H9 (cell line): ENCODE measurements around the gene CCDC134. TPM values are rescaled to one million over a fixed set of nuclear protein-coding genes. Genes with fewer than 3 reads are reported as not detected.
"Not testable (repeated sequence)": the region's sequence is repeated elsewhere in the genome, so short reads cannot be mapped to it uniquely, and the experiment has no call there.

Experiments
- DNase-seq: peaks from one replicate; pipeline ENCODE4 v3.0.0-alpha.2; 2017
- H2AFZ ChIP-seq: one replicate; pipeline ENCODE4 v1.6.1; 2013; ENCODE audit warnings: mild to moderate bottlenecking, low read length, control low read depth, moderate library complexity
- H2AK5ac ChIP-seq: 2 replicates; pipeline ENCODE4 v1.6.1; 2013; ENCODE audit warnings: low read length, control low read depth, mixed read lengths; ENCODE audit not compliant: insufficient read length
- H2BK120ac ChIP-seq: one replicate; pipeline ENCODE4 v1.6.1; 2013; ENCODE audit warnings: low read depth, mild to moderate bottlenecking, low read length, control low read depth, inconsistent platforms; ENCODE audit not compliant: poor library complexity, severe bottlenecking
- H2BK12ac ChIP-seq: 2 replicates; pipeline ENCODE4 v1.6.1; 2013; ENCODE audit warnings: low read length, control low read depth, mixed read lengths, low read depth; ENCODE audit not compliant: insufficient read length
- H2BK15ac ChIP-seq: 2 replicates; pipeline ENCODE4 v1.6.1; 2013; ENCODE audit warnings: low read depth, low read length, control low read depth
- H2BK20ac ChIP-seq: one replicate; pipeline ENCODE4 v1.6.1; 2013; ENCODE audit warnings: low read depth, mild to moderate bottlenecking, low read length, control low read depth, inconsistent platforms; ENCODE audit not compliant: poor library complexity, severe bottlenecking
- H2BK5ac ChIP-seq: 2 replicates; pipeline ENCODE4 v1.6.1; 2013; ENCODE audit warnings: low read length, control low read depth, mixed read lengths; ENCODE audit not compliant: insufficient read length
- H3K14ac ChIP-seq: 2 replicates; pipeline ENCODE4 v1.6.1; 2013; ENCODE audit warnings: low read length, control low read depth; ENCODE audit not compliant: insufficient read depth
- H3K18ac ChIP-seq: 2 replicates; pipeline ENCODE4 v1.6.1; 2013; ENCODE audit warnings: low read depth, mild to moderate bottlenecking, mixed read lengths, low read length, control low read depth; ENCODE audit not compliant: insufficient read length
- H3K23ac ChIP-seq: 2 replicates; pipeline ENCODE4 v1.6.1; 2013; ENCODE audit warnings: low read length, control low read depth, mixed read lengths, low read depth; ENCODE audit not compliant: insufficient read length
- H3K23me2 ChIP-seq: 2 replicates; pipeline ENCODE4 v1.6.1; 2013; ENCODE audit warnings: low read depth, mild to moderate bottlenecking, mixed read lengths, low read length, control low read depth; ENCODE audit not compliant: insufficient read length, poor library complexity, severe bottlenecking
- H3K27ac ChIP-seq: 2 replicates; pipeline ENCODE4 v1.5.1; 2013; ENCODE audit warnings: low read length, control low read depth, mixed read lengths, low read depth; ENCODE audit not compliant: insufficient read length
- H3K27me3 ChIP-seq: 2 replicates; pipeline ENCODE4 v1.6.1; 2013; ENCODE audit warnings: low read length, control low read depth, inconsistent platforms; ENCODE audit not compliant: insufficient read depth
- H3K4ac ChIP-seq: 2 replicates; pipeline ENCODE4 v1.6.1; 2013; ENCODE audit warnings: low read depth, mild to moderate bottlenecking, control low read depth, inconsistent platforms, low read length, moderate library complexity
- H3K4me1 ChIP-seq: 2 replicates; pipeline ENCODE4 v1.6.1; 2013; ENCODE audit warnings: low read length, control low read depth, inconsistent platforms; ENCODE audit not compliant: insufficient read depth
- H3K4me2 ChIP-seq: 2 replicates; pipeline ENCODE4 v1.6.1; 2013; ENCODE audit warnings: low read length, control low read depth, mixed read lengths; ENCODE audit not compliant: insufficient read length, insufficient read depth
- H3K56ac ChIP-seq: 2 replicates; pipeline ENCODE4 v1.6.1; 2013; ENCODE audit warnings: low read depth, mild to moderate bottlenecking, mixed read lengths, low read length, control low read depth; ENCODE audit not compliant: insufficient read length
- H3K79me1 ChIP-seq: 2 replicates; pipeline ENCODE4 v1.6.1; 2013; ENCODE audit warnings: low read depth, mild to moderate bottlenecking, moderate library complexity, low read length, control low read depth, inconsistent platforms; ENCODE audit not compliant: insufficient read depth, poor library complexity, severe bottlenecking
- H3K79me2 ChIP-seq: 2 replicates; pipeline ENCODE4 v1.6.1; 2013; ENCODE audit warnings: low read length, control low read depth, inconsistent platforms; ENCODE audit not compliant: insufficient read depth
- H3K9ac ChIP-seq: 2 replicates; pipeline ENCODE4 v1.6.1; 2013; ENCODE audit warnings: low read length, control low read depth, mixed read lengths; ENCODE audit not compliant: insufficient read length; ENCODE audit errors: extremely low read depth
- H3K9me3 ChIP-seq: one replicate; pipeline ENCODE4 v1.6.1; 2013; ENCODE audit warnings: low read depth, low read length, inconsistent platforms; ENCODE audit not compliant: control insufficient read depth
- H3T11ph ChIP-seq: one replicate; pipeline ENCODE4 v1.6.1; 2013; ENCODE audit warnings: mild to moderate bottlenecking, low read length, control low read depth, inconsistent platforms
- H4K20me1 ChIP-seq: one replicate; pipeline ENCODE4 v1.6.1; 2013; ENCODE audit not compliant: control insufficient read depth, insufficient read length, insufficient read depth
- H4K5ac ChIP-seq: 2 replicates; pipeline ENCODE4 v1.6.1; 2013; ENCODE audit warnings: low read depth, mild to moderate bottlenecking, mixed read lengths, low read length, control low read depth; ENCODE audit not compliant: insufficient read length
- H4K8ac ChIP-seq: replicated peaks from 2 replicates; pipeline ENCODE4 v1.6.1; 2013; ENCODE audit warnings: low read length, control low read depth, mixed read lengths, low read depth; ENCODE audit not compliant: insufficient read length
- H4K91ac ChIP-seq: 2 replicates; pipeline ENCODE4 v1.6.1; 2013; ENCODE audit warnings: low read depth, mild to moderate bottlenecking, moderate library complexity, mixed read lengths, low read length, control low read depth; ENCODE audit not compliant: insufficient read length
- H3K27ac Mint-ChIP-seq, 3 experiments: 2 replicates in 2 of 3; 3 replicates in 1 of 3; pipeline ENCODE4 v1.8.0; 2020 to 2021; ENCODE audit warnings: mixed read lengths in 3 of 3, mild to moderate bottlenecking in 1 of 3, moderate library complexity in 1 of 3
- H3K27me3 Mint-ChIP-seq: 2 replicates; pipeline ENCODE4 v1.8.0; 2021; ENCODE audit warnings: low read depth, mild to moderate bottlenecking, moderate library complexity, mixed read lengths
- H3K36me3 Mint-ChIP-seq, 3 experiments: 2 replicates in 2 of 3; 3 replicates in 1 of 3; pipeline ENCODE4 v1.8.0; 2020 to 2021; ENCODE audit warnings: low read depth in 3 of 3, mixed read lengths in 3 of 3; ENCODE audit not compliant: insufficient read depth in 1 of 3
- H3K4me1 Mint-ChIP-seq, 2 experiments: 2 replicates each; pipeline ENCODE4 v1.8.0; 2020; ENCODE audit warnings: mixed read lengths in 2 of 2
- H3K4me3 Mint-ChIP-seq, 2 experiments: 2 replicates in 1 of 2; 3 replicates in 1 of 2; pipeline ENCODE4 v1.8.0; 2020 to 2021; ENCODE audit warnings: mild to moderate bottlenecking in 2 of 2, mixed read lengths in 2 of 2, moderate library complexity in 1 of 2
- H3K9me3 Mint-ChIP-seq, 2 experiments: 2 replicates in 1 of 2; 3 replicates in 1 of 2; pipeline ENCODE4 v1.8.0; 2020; ENCODE audit warnings: mild to moderate bottlenecking in 2 of 2, mixed read lengths in 2 of 2, moderate library complexity in 1 of 2
- WGBS: extraction: QIAGEN DNeasy Blood & Tissue Kit; methylation state at CpG from one replicate; pipeline ENCODE4 v1.1.7; 2013; ENCODE audit warnings: missing lambda C conversion rate, low lambda C conversion rate, mixed read lengths; ENCODE audit not compliant: insufficient read length; ENCODE audit errors: extremely low coverage; 5-methylcytosine and 5-hydroxymethylcytosine counted together
- total RNA-seq: library from RNA; stranded (reverse); gene quantifications from 2 replicates; pipeline ENCODE4 v1.2.1, GENCODE V29; 2021
- TF ChIP-seq, protein P1 (sequence below): fragments of 200-600 bp; sonication (generic); conservative IDR thresholded peaks from 3 replicates; pipeline ENCODE4 v1.8.0; 2021; ENCODE audit warnings: antibody characterized with exemption, mild to moderate bottlenecking

Gene CCDC134
- total RNA-seq, 1 experiment from 2014 or later: 20.7 TPM

DNA sequence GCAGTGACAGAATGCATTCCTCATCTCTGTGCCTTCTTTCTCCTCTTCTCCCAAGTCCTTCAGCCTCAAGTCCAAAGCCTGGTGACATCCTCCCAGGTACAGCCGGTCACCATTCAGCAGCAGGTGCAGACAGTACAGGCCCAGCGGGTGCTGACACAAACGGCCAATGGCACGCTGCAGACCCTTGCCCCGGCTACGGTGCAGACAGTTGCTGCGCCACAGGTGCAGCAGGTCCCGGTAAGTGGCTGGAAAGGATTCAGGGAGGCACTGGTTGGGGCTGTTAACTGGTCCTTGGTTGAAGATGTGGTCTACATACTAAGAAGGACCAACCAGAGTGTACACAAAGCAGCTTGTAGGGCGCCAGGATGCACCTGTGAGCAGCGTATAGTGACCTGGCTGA is 68.1 kb downstream of the CCDC134 start:
- H3K79me1 ChIP-seq: no peaks in the 10 kb centered on the region
- H3K23me2 ChIP-seq: no peaks in the 10 kb centered on the region
- H2BK12ac ChIP-seq: no peak overlapping the region
- no peak overlapping the region for H2BK120ac ChIP-seq
- H3K27ac ChIP-seq: no peak overlapping the region
- no peaks in the 10 kb centered on the region for H4K20me1 ChIP-seq
- TF ChIP-seq, protein P1, sequence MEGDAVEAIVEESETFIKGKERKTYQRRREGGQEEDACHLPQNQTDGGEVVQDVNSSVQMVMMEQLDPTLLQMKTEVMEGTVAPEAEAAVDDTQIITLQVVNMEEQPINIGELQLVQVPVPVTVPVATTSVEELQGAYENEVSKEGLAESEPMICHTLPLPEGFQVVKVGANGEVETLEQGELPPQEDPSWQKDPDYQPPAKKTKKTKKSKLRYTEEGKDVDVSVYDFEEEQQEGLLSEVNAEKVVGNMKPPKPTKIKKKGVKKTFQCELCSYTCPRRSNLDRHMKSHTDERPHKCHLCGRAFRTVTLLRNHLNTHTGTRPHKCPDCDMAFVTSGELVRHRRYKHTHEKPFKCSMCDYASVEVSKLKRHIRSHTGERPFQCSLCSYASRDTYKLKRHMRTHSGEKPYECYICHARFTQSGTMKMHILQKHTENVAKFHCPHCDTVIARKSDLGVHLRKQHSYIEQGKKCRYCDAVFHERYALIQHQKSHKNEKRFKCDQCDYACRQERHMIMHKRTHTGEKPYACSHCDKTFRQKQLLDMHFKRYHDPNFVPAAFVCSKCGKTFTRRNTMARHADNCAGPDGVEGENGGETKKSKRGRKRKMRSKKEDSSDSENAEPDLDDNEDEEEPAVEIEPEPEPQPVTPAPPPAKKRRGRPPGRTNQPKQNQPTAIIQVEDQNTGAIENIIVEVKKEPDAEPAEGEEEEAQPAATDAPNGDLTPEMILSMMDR: no peak
- no peak for DNase-seq
- no peaks in the 10 kb centered on the region; the same call in 1 of the 2 replicates for H3K79me2 ChIP-seq
- no peak overlapping the region for H2BK15ac ChIP-seq
- no peak overlapping the region for H2AFZ ChIP-seq
- no peak overlapping the region for H4K8ac ChIP-seq
- H3T11ph ChIP-seq: no peak overlapping the region
- Mint-ChIP-seq H3K9me3 (no peaks in the 10 kb centered on the region), H3K27ac (peak overlapping the region in 1 of 3 experiments; percentile 51; a peak in 3 of 7 replicates), H3K27me3 (no peaks in the 10 kb centered on the region), H3K36me3 (peaks cover 41 to 69% (median 66%) of the 10 kb centered on the region in 3 experiments; a peak in 6 of 7 replicates), H3K4me1 (peaks cover under 1% of the 10 kb centered on the region in 2 experiments), H3K4me3 (no peak overlapping the region)
- no peak overlapping the region for H3K9ac ChIP-seq
- no peak overlapping the region for H4K91ac ChIP-seq
- H2BK5ac ChIP-seq: no peak overlapping the region
- H3K4ac ChIP-seq: no peak overlapping the region
- H3K9me3 ChIP-seq: no peaks in the 10 kb centered on the region
- no peak overlapping the region for H3K14ac ChIP-seq
- no peaks in the 10 kb centered on the region for H3K4me1 ChIP-seq
- no peak overlapping the region for H2AK5ac ChIP-seq
- H2BK20ac ChIP-seq: no peak overlapping the region
- no peak overlapping the region for H3K23ac ChIP-seq
- H3K27me3 ChIP-seq: no peaks in the 10 kb centered on the region
- H3K4me2 ChIP-seq: no peak overlapping the region
- H3K56ac ChIP-seq: no peak overlapping the region
- no peak overlapping the region for H3K18ac ChIP-seq
- WGBS: no CpG with 5 or more reads among the region's 10 CpGs
- H4K5ac ChIP-seq: no peak overlapping the region

DNA sequence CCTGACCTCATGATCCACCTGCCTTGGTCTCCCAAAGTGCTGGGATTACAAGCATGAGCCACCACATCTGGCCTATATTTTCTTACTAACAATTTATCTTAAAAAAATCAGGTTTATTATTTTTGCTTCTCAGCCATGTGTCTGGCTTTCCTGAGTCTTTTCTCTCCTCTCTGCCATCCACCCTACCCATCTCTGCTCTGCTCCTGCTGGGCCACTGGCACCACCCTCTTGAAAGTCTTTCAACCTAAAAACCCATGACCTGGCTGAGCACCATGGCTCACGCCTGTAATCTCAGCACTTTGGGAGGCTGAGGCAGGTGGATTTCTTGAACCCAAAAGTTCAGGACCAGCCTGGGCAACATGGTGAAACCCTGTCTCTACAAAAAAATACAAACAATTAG is 69.6 kb downstream of the CCDC134 start:
- H2BK20ac ChIP-seq, H3K27ac ChIP-seq, H3K9me3 Mint-ChIP-seq, H3K79me2 ChIP-seq, H2BK15ac ChIP-seq, H4K20me1 ChIP-seq, H3K23me2 ChIP-seq, DNase-seq, H2BK12ac ChIP-seq, H3K56ac ChIP-seq, H4K8ac ChIP-seq, H3K9ac ChIP-seq, H4K91ac ChIP-seq, H3K4ac ChIP-seq, H3K4me1 Mint-ChIP-seq, H3K4me3 Mint-ChIP-seq, H4K5ac ChIP-seq, H3K27me3 Mint-ChIP-seq, H3K4me1 ChIP-seq, H2BK120ac ChIP-seq, H3K18ac ChIP-seq, H3K4me2 ChIP-seq, H3K27ac Mint-ChIP-seq, H3K23ac ChIP-seq, H3T11ph ChIP-seq, H2BK5ac ChIP-seq, H3K27me3 ChIP-seq, H3K79me1 ChIP-seq, H2AFZ ChIP-seq, H3K14ac ChIP-seq, H2AK5ac ChIP-seq, H3K9me3 ChIP-seq: not testable (repeated sequence)
- peaks cover 41 to 81% (median 80%) of the 10 kb centered on the region in 3 experiments; a peak in 6 of 7 replicates for H3K36me3 Mint-ChIP-seq
- no CpG with 5 or more reads among the region's 1 CpG for WGBS
